HEK293T (cell line): ENCODE data around the gene ZNF317.
"Not testable (repeated sequence)": the region's sequence is repeated elsewhere in the genome, so short reads cannot be mapped to it uniquely, and the experiment has no call there.

Experiments
- BHLHE40 ChIP-seq: fragments of 450-650 bp; IDR thresholded peaks from 2 replicates; pipeline ENCODE4 v1.6.1; 2016; ENCODE audit warnings: mild to moderate bottlenecking, moderate library complexity, borderline replicate concordance
- FOXM1 ChIP-seq: fragments of 450-650 bp; IDR thresholded peaks from 2 replicates; pipeline ENCODE4 v1.6.1; 2017; ENCODE audit warnings: mild to moderate bottlenecking, borderline replicate concordance

- TF ChIP-seq FOXM1, BHLHE40: not testable (repeated sequence)
These were observed 57.8 kb downstream of the ZNF317 start for GRCh38 chr19:9198044-9198443.
